ENCODE measurements around the gene ATP23.

Gene ATP23

DNA sequence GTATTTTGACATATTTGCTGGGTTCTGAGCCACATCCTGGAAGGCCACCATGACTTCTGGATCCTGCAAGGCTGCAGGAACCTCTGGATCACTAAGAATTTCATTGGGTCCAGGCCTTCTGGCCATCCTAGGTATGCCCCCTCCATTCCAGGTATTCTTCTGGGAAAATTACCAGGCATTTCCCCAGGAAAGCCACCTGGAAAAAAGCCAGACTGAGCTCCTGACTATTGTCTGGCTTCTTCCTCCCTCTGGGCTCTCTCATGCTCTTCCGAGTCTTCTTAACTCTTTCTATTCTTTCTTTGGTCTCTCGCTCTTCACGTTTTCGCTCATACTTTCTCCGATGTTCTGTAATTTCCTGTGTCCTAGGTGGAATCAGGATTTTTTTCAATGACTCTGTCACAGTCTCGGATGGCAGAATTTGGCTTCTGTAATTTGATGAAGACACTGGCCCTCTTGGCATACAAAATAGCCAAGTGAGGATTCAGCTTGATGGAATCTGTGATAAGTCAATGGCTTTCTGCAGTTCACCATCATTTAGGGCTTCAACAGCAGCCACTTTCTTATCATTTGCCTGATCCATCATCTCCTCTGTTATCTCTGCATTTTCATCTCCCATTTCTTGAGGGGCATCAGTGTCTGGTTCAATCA, 42.6 kb downstream of the ATP23 start:
- DNase-seq: no peak

DNA sequence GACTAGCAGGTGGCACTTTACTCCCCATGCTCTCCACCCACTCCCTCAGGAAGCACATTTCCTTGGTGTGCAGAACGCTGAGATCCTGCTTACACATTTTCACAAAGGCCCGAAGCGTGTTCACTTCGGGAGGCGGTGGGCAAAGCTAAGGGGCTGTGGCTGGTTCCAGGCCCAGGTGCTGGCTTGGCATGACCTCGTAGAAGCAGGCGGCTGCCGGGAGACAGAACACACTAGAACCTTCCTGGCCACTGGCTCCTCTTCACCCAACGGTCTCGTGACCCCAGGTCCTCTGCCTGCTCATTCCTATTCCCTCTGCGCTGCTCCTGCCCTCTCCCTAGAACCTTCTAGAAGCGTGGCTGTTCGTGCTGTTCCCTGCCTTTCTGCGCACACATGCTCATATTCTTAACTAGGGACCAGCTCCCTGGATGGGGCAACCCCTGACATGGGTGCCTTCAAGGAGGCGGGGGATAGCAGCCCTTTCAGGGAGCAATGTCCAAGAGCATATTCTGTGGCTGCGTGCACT, 43.3 kb downstream of the ATP23 start:
- no peak for DNase-seq

DNA sequence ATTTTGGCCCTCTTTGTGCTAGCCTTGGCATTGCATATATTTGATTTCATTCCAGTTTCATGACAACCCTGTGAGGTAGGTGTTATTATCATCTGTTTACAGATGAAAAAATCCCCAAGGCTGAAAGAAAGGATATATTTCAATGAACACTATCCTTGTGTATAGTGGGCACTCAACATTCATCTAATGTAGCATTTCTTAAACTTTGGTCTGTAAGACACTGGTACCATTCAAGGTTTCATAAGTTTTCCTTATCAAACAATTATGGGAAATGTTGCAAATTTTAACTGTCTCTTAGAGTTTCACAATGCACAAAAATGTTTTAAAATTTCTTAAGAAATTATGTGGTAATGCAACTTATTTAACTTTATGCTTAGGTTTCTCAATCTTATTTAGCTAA, 44.3 kb downstream of the ATP23 start:
- DNase-seq: no peak

DNA sequence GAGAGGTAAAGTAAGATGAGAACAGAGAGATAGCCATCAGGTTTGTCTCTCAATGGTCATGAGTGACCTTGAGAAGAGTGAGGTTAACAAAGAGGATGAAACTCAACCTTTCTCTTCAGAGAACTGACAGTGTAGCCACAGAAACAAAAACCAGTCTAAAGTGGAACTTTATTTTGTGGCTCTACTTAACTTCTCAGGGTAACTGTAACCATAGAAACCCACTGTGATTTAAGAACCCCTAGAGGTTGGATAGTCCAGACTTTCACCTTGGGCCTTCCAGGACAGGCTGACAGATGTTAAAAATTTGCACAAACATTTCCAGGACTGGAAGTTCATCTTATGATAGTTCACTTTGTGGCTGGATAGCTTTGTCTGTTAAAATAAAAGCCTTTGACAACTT, 48.5 kb downstream of the ATP23 start:
- DNase-seq: no peak

- no peak for DNase-seq
These were observed 49.0 kb downstream of the ATP23 start for GRCh38 chr12:57990241-57990883.

DNA sequence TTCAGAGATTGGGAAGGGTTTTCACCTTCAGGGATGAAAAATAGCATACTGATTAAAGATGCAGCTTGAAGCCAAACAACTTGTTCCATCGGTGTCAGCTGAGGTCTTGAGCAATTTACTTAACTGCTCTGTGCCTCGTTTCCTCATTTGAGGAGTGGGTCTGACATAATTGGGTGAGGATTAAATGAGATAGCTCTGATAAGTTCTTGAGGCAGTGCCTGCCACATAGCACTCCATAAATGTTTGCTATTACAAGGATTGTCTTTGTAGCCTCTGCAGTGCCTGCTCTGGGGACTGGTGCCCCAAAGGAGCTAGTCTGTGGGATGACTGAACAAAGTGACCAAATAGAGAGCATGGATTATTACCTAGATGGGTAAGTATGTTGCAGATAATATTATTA, 50.6 kb downstream of the ATP23 start:
- DNase-seq: no peak

DNA sequence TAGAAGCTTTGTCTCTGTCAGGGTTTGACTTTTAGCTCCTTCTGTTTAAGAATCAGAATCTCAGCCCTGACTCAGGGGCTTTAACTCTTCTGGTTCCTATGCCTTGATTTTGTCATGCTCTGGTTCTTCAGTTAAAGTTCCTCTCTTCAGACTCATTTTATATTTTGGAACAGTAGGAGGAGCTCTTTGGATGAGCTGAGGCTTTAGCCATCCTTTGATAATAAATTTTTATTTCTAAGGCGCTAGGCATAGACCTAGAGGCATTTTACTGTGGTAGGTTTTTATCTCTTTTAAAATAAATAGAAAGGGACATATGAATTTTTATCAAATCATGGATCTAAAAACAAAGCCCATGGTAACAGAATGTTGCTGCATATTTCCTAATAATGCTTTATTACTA, 51.7 kb downstream of the ATP23 start:
- DNase-seq: no peak

DNA sequence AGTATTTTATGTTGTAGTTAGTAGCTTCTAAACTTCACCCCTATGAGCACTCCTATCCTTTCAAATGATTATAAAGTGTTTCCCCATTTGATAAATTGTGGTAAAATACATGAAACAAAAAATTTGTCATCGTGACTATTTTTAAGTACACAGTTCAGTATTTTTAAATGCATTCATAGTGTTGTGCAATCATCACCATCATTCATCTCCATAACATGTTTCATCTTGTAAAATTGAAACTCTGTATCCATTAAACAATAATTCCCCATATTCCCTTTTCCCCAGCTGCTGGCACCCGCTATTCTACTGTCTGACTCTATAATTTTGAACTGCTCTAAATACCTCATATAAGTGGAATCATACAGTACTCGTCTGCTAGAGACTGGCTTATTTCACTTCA, 52.5 kb downstream of the ATP23 start:
- DNase-seq: no peak

DNA sequence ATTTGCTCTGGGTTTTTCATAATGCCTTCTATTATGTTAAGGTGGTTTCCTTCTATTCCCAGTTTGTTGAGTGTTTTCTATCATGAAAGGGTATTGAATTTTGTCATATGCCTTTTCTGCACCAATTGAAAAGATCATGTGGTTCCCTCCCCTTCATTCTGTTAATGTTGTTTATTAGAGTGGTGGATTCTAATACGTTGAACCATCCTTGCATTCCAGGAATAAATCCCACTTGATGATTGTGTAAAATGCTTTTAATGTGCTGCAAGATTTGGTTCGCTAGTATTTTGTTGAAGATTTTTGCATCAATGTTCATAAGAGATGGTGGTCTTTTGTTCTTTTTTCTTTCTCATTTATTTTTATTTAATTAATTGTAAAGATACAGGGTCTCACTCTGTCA, 55.2 kb downstream of the ATP23 start:
- no peak for DNase-seq

GRCh38 chr12:57998251-57998650, 56.9 kb downstream of the ATP23 start:
- DNase-seq: no peak

- no peak for DNase-seq
These were observed 59.1 kb downstream of the ATP23 start for GRCh38 chr12:58000499-58000898.

GRCh38 chr12:58007875-58008274, 66.5 kb downstream of the ATP23 start:
- DNase-seq: no peak

GRCh38 chr12:58008634-58009033, 67.3 kb downstream of the ATP23 start:
- no peak for DNase-seq
